HG03439 (cell line): ENCODE measurements around the gene MAOB.
A peak's percentile ranks its signal among the peaks of the same experiment; 100 is the strongest.
"Not testable (repeated sequence)": the region's sequence is repeated elsewhere in the genome, so short reads cannot be mapped to it uniquely, and the experiment has no call there.

Source experiments
- ATAC-seq: cut with Tn5 transposase; IDR thresholded peaks from one replicate; pipeline ENCODE4 v1.9.1; 2021; ENCODE audit warnings: mild to moderate bottlenecking, moderate library complexity; ENCODE audit not compliant: unreplicated experiment

Gene MAOB

GRCh38 chrX:43785930-43786591 is 96.2 kb downstream of the MAOB start:
- ATAC-seq = no peak

GRCh38 chrX:43758044-43758443 is 124.2 kb downstream of the MAOB start:
- no peak for ATAC-seq

GRCh38 chrX:43756076-43756475 is 126.2 kb downstream of the MAOB start:
- ATAC-seq = no peak

GRCh38 chrX:43753637-43754036 is 128.6 kb downstream of the MAOB start:
- ATAC-seq = no peak

GRCh38 chrX:43750248-43750676 is 132.0 kb downstream of the MAOB start:
- peak; percentile 66 for ATAC-seq

GRCh38 chrX:43747476-43747875 is 134.8 kb downstream of the MAOB start:
- ATAC-seq = no peak

GRCh38 chrX:43745938-43746721 is 136.1 kb downstream of the MAOB start:
- no peak for ATAC-seq

GRCh38 chrX:43744284-43744683 is 138.0 kb downstream of the MAOB start:
- no peak for ATAC-seq

GRCh38 chrX:43743100-43743822 is 139.0 kb downstream of the MAOB start:
- ATAC-seq = no peak

GRCh38 chrX:43741843-43742573 is 140.2 kb downstream of the MAOB start:
- no peak for ATAC-seq

GRCh38 chrX:43735957-43736356 is 146.3 kb downstream of the MAOB start:
- ATAC-seq = no peak

- no peak for ATAC-seq
Observed at GRCh38 chrX:43735534-43735933, 146.7 kb downstream of the MAOB start.

GRCh38 chrX:43734444-43734843 is 147.8 kb downstream of the MAOB start:
- ATAC-seq = no peak

GRCh38 chrX:43733699-43734098 is 148.6 kb downstream of the MAOB start:
- no peak for ATAC-seq

- no peak for ATAC-seq
Observed at GRCh38 chrX:43731086-43731485, 151.2 kb downstream of the MAOB start.

- ATAC-seq = no peak
Observed at GRCh38 chrX:43728966-43729365, 153.3 kb downstream of the MAOB start.

- ATAC-seq = no peak
Observed at GRCh38 chrX:43728002-43728401, 154.2 kb downstream of the MAOB start.

GRCh38 chrX:43727254-43727653 is 155.0 kb downstream of the MAOB start:
- not testable (repeated sequence) for ATAC-seq

GRCh38 chrX:43725227-43725626 is 157.0 kb downstream of the MAOB start:
- ATAC-seq = not testable (repeated sequence)

- ATAC-seq = no peak
Observed at GRCh38 chrX:43720961-43721360, 161.3 kb downstream of the MAOB start.

- ATAC-seq = no peak
Observed at GRCh38 chrX:43720082-43720481, 162.2 kb downstream of the MAOB start.
